Stimulated activated CD8-positive, alpha-beta memory T cell treated with anti-CD3 and anti-CD28 coated beads, Interleukin-4, amount 100 ng/mL, for 24 hours (primary cell): ENCODE results near the gene RAD21L1.
"Not testable (repeated sequence)": the region's sequence is repeated elsewhere in the genome, so short reads cannot be mapped to it uniquely, and the experiment has no call there.

ENCODE experiments used
- DNase-seq: peaks from one replicate; pipeline ENCODE4 v3.0.0-alpha.2; 2020; ENCODE audit warnings: low read depth

Gene RAD21L1

GRCh38 chr20:1229541-1229940, 3.7 kb downstream of the RAD21L1 start:
- no peak for DNase-seq

- no peak for DNase-seq
Measured at GRCh38 chr20:1232286-1233111, 6.7 kb downstream of the RAD21L1 start.

GRCh38 chr20:1240549-1240948, 14.7 kb downstream of the RAD21L1 start:
- DNase-seq = no peak

- no peak for DNase-seq
Measured at GRCh38 chr20:1241456-1241855, 15.6 kb downstream of the RAD21L1 start.

DNA sequence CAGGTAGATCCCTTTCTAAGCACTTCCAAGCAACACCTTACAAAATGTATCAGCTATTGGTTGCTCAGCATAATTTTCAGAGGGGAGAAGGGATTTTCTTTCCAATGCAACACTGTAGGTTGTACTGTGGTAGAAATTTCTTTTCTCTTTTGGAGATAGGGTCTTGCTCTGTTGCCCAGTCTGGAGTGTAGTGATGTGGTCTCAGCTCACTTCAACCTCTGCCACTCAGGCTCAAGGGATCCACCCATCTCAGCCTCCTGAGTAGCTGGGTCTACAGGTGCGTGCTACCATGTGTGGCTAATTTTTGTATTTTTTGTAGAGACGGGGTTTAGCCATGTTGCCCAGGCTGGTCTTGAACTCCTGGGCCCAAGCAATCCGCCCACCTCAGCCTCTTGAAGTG, 16.3 kb downstream of the RAD21L1 start:
- DNase-seq = no peak

DNA sequence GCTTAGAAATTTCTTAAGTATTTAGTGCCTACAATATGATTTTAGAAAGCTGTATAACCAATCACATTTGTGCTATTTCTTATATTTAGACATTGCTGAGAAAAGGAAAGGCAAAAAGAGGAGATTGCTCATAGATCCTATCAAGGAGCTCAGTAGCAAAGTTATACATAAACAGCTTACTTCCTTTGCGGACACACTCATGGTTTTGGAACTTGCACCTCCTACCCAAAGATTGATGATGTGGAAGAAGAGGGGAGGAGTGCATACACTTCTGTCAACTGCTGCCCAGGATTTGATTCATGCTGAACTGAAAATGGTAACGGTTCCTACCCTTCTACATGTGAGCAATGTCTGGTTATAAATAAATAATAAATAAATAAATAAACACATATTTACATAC, 16.7 kb downstream of the RAD21L1 start:
- no peak for DNase-seq

GRCh38 chr20:1245578-1245977, 19.7 kb downstream of the RAD21L1 start:
- DNase-seq = no peak

DNA sequence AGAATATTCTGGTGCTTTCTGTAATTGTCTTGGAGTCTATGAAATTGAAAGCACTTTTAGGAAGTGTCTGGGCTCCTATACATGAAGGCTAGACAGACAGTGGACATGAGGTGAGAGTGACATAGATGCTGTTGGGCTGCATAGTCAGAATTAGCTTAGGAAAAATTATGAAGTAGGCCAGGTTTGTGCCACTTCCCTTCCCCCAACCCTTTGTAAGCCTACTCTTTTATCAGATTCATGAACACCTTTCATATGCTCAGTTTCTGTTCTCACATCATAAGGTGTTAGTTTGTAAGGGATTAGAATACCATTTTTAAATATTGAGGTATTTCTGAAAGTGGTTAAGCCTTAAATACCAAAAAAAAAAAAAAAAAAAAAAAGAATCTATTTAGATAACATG, 21.8 kb downstream of the RAD21L1 start:
- no peak for DNase-seq

DNA sequence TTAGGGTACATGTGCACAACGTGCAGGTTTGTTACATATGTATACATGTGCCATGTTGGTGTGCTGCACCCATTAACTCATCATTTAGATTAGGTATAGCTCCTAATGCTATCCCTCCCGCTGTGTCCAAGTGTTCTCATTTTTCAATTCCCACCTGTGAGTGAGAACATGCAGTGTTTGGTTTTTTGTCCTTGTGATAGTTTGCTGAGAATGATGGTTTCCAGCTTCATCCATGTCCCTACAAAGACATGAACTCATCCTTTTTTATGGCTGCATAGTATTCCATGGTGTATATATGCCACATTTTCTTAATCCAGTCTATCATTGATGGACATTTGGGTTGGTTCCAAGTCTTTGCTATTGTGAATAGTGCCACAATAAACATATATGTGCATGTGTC, 24.4 kb downstream of the RAD21L1 start:
- not testable (repeated sequence) for DNase-seq

GRCh38 chr20:1252416-1252815, 26.6 kb downstream of the RAD21L1 start:
- no peak for DNase-seq

GRCh38 chr20:1254254-1254653, 28.4 kb downstream of the RAD21L1 start:
- DNase-seq = no peak

DNA sequence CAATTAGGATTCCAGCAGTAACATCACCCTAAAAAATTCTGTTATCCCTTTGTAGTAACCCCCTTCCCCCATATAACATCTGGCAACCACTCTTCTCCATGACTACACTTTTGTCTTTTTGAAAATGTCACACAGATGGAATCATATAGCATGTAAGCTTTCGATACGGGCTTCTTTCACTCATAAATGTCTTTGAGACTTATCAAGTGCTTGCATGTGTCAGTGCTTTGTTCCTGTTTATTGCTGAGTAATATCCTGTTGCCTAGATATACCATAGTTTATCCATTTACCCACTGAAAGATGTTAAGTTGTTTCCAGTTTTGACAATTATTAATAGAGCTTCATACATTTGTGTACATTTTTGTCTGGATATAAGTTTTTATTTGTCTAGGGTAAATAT, 29.8 kb downstream of the RAD21L1 start:
- DNase-seq = no peak

DNA sequence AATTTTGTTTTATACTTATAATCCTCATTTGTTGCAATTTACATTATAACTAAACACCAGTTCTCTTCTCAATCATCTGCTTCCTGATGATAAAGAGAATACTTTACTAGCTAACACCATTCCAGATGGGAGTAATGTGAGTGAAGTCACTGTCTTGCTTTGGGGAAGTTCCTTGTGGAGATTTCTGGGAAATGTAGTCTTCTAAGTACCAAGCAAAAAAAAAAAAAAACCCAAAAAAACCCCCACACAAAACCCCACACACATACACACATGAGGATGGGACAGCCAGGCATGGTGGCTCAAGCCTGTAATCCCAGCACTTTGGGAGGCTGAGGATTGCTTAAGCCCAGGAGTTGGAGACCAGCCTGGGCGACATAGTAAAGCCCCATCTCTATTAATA, 38.0 kb downstream of the RAD21L1 start:
- no peak for DNase-seq

DNA sequence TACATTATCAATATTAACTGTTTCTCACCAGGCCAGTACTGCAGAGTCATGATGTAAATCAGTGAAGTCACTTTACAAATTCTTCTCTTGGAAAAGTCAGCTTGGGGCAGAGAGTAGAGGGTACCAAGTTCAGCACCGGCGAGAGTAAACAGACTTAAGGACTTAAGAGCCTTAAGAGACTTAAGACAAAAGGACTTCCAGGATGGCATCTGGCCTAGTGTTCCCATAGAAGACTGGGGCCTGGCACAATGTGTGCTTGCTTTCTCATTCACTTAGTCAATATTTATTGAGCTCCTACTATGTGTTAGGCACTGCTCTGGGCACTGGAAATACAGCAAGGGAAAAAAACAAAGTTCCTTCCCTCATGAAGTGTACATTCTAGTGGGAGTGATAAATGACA, 38.9 kb downstream of the RAD21L1 start:
- DNase-seq = no peak

DNA sequence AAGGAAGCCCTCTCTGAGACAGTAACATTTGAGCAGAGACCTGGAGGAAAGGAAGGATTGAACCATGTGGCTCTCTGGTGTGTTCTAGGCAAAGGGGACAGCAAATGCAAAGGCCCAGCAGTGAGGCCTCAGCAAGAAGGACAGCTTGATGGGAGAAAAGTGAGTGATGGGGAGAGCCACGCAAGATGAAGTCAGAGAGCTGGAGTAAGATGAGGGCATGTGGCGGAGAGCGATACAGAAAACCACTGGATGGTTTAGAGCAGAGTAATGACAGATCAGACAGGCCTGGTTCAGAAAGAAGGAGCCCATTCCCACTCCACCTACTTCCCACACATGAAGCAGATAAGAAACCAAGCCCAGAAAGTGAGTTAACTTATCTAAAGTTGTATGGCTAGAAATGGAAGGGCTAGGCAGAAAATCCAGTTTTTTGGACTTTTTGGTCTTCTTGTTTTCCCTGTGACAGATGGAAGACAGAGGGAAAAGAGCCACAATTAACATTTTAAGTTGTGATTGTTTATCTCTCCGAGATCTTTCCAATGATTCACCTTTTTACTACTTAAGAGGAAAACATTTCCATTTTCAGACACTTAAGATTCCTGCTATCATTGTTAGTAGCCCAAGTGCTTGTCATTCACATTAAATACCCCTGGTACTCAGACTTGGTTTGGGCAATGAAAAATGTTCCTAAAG, 39.5 kb downstream of the RAD21L1 start:
- no peak for DNase-seq

DNA sequence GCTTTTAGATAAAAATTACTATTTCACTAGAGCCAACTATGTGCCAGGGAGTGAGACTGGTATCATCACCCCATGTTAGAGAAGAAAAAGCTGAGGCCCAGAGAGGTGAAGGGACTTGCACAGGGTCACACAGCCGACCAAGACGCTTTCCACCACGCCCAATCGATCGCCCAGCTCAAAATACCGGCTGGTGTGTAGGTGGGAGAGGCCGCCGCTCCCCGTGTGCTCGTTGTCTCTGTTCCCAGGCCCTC, 40.0 kb downstream of the RAD21L1 start:
- DNase-seq = no peak

DNA sequence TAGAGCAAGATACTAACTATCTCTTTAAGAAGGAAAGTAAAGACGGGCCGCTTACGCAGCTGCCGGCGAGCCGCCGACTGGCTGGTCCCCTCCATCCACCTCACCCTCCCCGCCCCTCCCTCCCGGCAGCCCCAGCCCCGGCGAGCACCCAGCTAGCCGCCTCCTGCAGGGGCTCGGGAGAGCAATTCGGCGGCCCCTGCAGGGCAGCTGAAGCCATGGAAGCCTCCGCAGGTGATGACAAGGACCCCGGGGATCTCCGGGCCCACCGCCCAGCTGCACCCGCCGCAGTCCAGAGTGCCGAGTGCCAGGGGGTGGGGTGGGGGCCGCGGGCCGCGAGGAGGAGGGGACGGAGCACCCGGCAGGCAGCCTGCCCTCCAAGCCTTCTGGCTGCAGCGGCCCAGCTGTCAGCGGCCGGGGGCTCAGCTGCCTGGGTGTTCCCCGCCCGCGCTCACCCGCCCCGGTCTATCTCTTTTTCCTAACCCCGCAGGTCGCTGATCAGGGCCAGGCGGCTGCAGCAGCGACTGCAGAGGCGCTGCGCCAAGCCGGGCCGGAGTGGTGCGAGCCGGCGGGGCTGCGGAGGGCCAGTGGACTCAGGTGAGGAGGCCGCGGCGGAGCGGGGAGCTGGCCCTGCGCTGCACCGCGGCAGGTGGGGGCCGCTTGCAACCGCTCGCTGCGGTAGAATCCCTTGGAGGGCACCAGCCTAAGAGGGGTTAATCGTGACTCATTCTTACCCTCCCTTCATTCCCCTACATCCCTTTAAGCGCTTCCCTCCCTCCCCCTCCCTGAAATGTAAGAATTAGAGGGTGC, 40.5 kb downstream of the RAD21L1 start, which contains the start of gene SNPH:
TSS of gene SNPH (plus strand) at position 128 of the 807 bp plus-strand sequence. CDS start 29,946 bp downstream, outside the sequence.
- DNase-seq = peak; percentile 58

- DNase-seq = no peak
Measured at GRCh38 chr20:1267161-1267560, 41.3 kb downstream of the RAD21L1 start.

- no peak for DNase-seq
Measured at GRCh38 chr20:1267809-1268374, 42.0 kb downstream of the RAD21L1 start.

DNA sequence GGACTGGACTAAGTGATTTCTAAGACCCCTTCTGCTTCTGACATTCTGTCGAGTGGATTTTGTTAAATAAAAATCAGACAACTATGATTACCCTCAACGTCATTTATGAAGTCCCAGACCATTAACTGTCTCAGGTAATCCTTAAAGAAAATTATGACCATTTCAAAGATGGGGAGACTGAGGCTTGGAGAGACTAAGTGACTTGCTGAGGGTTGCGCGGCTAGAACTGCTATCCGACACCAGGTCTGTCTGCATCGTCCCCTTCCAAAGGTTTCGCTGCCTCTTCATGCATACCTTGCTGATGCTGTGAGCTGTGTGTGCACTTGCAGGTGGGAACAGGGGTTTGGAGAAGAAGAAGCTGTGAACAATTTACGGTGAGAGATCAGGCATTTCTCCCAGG, 43.4 kb downstream of the RAD21L1 start:
- no peak for DNase-seq

DNA sequence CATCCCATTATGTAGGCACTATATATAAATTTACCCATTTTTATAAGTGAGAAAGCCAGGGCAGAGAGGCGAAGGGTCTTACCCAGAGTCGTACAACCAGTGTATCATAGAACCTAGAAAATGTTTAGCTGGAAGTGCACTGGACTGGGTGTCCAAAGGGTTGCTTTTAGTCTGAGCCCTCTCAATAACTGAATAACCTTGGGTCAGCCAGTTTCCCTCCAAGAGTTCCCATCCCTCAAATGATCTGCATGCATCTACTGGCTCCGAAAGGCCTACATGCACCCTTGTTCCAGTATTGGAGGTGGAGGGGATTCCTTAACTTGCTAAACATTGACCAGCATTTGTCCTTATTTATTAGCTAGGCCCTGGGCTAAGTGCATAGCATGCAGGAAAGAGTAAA, 44.0 kb downstream of the RAD21L1 start:
- no peak for DNase-seq

DNA sequence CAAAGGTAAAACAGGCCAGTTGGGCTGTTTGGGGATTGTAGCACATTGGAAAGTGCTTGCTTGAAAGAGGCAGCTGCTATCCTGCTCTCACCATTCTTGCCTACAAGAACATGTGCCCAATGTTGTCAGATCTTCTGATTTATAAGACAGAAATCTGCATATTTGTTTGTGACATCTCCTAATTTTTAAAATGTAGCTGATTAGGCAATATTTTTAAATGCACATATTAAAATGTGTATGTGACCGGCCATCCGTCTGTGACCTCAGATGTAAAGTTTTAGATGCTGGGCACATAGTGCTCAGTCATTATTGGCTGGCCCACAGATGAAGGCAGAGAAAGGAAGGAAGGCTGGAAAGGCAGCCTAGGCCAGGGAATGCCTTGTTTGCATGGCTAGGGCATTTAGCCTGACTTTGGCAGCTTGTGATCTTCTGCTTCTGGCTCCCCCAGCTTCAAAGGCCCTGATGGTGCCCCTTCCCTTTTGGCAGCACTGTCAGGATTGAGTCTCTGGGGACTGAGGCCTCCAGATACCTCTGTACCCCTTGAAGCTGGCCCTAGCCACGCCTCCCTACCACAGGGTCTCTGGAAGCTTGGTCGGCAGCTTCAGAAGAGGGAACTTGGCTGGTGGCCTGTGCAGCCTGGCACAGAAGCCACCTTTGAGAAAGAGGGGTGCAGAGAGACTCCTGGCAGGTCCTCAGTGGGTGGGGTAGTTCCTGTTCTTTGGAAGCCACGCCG, 46.7 kb downstream of the RAD21L1 start:
- DNase-seq = no peak
